GM19324 (cell line): ENCODE measurements around the gene TMEM207.

Experiments
- ATAC-seq: cut with Tn5 transposase; IDR thresholded peaks from one replicate; pipeline ENCODE4 v1.9.1; 2021; ENCODE audit warnings: mild to moderate bottlenecking, moderate library complexity; ENCODE audit not compliant: unreplicated experiment, low FRiP score

The TMEM207 gene

DNA sequence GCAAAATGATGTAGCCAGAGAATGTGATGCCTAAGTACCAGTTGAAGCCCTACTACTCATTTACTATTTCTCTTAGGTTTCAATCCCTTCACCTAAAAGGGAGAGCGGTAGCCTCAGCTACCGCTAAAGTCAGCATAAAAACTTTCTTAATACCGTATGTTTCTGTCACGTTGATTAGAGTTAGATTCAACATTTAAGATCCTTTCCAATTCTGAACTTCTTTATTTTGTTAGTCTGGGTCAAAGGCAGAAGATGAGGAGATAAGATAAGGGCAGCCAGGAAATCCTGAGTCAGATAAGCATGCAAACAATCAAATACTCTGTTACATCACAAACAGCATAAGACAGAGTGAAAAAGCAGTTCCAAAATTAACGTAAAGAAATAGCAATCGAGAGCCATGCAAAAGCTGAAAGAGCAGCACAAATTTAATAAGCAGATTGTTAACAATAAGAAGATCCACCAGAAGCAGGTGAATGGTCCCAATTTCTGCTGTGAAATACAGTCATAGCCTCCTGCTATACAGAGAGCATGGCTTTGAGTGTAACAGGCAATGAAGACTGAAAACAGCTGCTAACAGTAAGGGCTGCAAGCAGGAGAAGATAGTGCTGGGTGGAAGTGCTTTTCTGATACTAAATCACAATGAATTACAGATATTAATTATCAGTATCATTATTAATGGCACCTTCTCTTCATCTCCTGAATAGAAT is 3.0 kb downstream of the TMEM207 start:
- no peak for ATAC-seq

DNA sequence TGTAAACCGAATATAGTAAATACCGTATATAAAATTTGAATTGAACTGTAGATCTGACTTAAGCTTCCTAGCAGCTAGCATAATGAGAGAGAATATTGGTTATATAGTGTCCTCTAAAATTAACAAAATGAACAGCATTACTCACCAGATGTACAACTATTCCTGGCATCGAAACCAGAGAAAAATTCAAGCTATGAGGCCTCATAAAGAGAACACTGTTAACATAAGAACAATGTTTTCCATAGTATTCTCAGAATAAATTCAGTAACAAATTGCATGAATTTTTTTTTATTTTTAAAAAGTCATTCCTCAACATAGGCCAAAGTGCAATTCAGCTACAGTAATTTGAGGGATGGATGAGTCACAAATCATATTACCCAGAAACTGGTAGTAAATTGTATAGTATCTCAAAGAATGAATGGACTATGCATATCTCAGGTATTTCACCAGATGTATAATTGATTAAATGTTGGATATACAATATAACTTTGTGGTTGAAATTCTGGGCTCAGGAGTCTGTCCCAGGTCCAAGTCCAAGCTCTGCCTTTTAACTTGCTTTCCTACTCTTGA is 5.0 kb downstream of the TMEM207 start:
- no peak for ATAC-seq

DNA sequence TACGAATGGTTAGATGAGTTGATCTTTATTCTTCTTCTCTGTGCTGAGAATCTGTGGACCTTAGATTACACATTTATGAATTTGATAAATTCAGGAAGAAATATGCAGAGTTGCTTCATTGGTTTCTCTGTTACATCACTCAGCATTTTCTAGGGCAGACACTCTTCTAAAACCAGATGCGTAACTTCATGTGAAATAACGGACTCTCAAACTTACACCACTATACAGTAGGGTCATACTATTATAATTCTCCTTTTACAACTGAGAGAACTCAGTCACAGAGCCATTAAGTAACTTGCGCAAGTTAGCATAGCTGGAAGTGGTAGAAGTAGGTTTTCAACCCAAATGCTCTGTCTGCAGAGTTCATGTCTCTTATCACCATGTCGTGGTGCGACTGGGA is 5.7 kb downstream of the TMEM207 start:
- ATAC-seq = no peak

DNA sequence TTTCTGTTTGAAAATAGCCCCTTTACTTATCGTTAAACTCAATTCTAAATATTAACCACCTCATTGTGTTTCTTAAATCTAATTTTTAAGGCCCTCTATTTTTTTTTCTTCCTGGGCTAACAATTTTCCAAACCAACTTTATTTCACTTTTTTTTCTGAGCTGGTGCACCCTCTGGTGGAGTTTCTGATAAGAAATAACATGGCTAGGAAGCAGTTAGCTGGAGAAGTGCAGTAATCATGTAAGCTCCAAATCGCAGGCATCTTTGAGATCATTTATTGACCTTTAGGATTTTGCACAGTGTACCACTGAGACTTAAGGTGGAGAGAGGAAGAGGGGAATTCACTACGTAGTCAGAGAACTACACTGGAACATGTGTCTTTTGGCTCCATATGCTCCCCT is 6.4 kb downstream of the TMEM207 start:
- ATAC-seq = no peak

DNA sequence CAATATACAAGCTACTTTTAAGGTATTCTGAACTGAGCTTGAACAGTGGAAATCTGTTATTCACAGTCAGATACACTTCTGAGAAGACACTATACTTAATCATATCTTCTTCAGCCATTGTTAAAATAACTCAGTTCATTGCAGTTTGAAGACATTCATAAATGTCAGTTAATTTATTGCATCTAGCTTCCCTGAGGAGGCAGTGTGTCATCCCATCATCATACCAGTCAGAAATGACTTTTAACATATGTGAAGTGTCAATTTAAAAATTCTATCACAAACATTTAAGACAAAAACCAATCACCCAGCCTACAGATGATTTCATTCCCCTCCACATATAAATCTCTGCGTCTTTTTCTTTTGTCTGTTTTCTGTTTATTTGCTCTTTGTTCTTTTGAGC is 7.5 kb downstream of the TMEM207 start:
- ATAC-seq = no peak

DNA sequence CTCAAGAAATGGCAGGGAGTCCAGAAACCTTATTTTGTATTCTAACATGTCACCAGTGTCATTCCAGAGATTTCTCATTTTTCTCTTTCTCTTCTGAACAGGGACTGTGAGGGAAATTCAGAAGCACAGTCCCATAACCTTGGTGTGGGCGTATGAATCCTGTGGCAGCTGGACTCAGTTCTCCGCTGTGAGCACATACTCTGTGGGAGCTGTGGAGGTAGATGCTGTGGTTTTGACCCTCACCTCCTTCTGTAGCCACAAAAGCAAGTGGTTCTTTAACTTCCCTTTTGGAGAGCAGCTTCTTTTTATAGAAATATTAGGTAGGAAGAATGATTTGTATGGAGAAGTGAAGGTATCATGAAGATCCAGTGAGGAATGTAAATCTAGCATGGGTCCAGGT is 13.4 kb downstream of the TMEM207 start:
- ATAC-seq = no peak

DNA sequence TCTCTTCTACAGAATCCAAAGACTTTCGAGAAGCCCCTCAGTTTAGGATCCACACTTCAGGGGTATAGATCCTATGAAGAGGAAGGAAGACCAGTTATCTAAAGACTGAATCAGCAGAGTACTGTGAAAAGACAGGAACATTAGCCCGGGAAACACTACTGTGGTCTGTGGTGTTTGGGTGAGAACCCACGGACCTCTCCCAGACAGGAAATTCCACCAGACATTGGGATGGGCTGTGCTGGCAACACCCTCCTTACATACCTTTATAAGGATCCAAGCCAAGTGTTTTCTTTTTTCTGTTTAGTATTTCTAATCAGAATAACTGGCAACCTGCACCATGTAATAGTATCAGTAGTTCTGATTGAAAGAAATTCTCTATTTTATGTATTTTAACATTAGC is 14.1 kb downstream of the TMEM207 start:
- no peak for ATAC-seq

DNA sequence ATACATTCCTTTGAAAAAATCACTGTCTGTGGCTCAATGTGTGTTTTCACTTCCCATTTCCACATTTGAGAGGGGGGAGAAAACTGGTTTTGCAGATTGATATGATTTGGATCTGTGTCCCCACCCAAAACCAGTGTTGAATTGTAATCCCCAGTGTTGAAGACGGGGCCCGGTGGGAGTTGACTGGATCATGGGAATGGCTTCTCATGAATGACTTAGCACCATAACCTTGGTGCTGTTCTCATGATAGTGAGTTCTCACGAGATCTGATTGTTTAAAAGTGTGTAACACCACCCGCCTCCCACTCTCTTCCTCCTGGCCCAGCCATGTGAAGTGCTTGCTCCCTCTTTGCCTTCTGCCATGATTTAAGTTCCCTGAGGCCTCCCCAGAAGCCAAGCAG is 16.1 kb downstream of the TMEM207 start:
- ATAC-seq = no peak

DNA sequence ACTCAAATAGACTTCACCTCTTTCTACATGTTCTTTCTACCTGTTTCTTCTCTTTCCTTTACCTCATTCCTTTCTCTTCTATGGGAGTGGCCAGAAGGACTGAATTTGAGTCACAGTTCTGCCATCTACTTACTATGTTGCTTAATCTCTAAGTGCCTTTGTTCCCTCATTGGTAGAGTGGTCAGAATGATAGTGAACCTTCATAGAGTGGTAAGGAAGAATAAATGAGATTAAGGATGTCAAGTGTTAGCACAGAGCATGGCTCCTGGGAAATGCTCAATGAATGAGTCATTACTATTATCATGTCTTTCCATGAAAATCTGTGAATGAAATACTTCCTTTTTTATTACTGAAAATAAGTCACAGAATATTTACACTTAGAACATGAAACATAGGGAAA is 17.5 kb downstream of the TMEM207 start:
- no peak for ATAC-seq

DNA sequence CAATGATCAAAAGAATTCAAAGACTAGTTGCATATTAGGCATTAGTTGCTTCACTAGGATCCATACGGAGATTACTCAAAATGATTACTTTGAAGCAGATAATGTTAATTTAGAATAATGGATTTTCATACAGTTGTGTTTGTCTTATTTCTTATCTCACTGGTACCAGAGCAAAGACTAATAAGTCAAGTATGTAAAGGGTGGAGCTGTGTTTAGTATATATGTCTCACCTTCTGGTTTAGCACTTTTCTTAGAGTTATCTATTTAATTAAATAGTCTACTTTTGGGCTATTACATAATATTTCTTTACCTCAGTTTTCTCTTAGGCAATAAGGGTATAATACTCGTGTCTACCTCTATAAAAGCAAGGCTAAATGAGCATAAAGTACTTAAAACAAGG is 18.8 kb downstream of the TMEM207 start:
- no peak for ATAC-seq

DNA sequence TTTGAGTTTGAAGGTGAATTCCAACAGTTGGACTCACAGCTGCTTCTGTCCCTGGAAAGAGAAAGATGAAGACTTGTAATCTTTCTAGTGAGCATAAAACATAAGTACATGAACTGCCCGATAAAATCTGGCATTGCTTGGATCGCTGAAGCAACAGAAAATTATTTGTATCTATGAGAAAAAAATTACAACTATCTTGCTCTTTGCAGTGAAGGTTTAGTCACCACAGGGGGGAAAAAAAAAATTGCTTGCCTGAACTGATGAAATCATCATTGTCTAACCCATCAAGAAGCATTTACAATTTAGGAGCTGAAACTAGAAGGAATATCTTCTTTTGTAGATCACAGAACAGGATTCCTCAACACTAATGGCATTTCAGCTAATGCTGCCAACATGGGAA is 20.0 kb downstream of the TMEM207 start:
- ATAC-seq = no peak

DNA sequence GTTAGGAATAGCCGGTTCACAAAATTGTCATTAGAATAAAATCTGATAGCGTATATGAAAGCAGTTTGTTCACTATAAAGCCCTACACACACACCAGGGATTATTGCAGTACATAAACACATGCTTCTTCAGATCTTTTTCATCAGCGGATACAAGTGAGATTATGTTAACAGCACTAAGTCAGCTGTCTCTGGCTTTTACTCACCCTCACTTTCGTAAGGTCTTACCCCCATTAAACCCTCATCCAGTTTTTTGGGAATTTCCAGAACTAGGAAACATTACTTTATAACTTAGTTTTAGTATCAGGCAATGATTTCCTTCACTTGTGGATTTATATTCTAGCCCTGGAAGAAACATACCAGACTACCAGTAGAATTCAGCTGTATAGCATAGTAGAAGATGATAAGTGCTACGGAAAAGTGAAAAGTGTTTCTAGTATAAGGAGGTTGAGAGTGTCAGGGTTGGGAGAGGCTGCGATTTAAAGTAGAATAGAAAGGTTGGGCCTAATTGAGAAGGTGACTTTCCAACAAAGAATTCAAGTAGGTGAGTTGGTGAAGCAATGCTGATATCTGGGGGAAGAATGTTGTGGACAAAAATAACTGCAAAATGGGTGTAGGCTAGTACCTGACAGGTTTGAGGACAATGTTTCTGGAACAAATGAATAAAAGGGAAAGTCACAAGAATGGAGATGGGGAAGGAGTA is 22.7 kb downstream of the TMEM207 start:
- no peak for ATAC-seq

DNA sequence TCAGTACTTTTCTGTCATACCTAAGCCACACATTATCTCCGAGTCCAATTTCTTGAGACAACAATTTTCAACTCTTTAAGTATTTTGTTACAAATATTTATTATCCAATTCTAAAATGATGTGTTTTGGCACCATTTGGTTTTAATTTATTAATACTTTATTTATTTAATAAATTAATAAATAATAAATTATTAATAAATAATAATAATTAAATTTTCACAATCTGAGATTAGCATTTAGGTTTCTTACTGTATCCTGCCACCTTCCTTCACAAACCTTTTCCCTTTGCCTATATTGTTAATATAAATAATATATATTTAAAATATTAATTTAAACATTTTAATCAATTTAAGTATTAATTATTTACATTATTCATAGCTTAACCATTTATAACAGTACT is 23.9 kb downstream of the TMEM207 start:
- no peak for ATAC-seq

DNA sequence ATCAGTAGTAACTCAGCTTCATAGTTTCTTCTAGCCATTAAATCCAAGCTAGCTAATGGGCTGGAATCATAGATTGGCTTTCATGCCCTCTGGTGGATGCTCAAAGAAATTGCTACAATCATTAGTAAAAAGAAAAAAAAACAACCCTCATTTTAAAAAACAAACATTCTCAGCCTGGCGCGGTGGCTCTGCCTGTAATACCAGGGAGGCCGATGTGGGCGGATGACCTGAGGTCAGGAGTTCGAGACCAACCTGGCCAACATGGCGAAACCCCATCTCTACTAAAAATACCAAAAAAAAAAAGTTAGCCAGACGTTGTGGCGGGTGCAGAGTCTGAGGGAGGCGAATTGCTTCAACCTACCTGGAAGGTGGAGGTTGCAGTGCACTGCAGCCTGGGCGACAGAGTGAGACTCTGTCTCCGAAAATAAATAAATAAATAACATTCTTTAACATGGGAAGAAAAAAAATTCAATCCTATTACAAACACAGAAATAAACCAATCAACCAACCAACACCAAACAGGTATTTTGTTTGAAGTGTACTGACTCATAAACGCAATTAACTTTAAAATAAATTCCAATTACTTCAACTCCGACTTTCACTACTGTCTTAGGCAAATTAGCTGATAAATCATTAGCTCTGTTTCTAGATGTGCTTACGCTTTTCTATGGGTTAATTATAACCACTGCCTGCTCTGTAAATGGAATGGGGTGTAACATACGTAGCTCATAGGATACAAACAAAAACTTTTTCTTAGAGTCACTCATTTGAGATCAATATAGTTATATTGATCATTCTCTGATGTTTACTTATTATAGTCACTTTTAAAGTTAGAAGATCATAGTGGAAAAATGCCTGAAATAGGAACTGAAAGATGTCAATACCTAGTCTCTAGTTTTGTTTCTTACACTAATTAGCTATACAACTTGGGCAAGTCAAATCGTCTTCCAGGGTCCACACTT is 24.9 kb downstream of the TMEM207 start:
- peak; percentile 58 for ATAC-seq

DNA sequence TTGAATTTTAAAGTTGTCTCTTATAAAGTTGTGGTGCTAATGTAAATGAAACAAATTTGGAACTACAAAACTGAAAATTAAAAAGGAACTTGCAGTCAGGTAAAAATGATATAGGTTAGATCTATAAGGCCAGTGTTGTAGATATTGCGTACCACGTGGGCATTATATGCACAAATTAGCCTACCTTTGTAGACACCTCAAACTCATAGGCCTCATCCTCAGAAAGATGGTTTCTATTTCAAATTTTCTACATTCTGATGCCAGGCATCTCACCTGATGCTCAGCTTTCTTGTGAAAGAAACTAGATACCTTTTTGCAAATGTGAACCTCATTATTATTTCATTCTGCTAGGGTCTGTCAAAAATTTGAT is 25.6 kb downstream of the TMEM207 start:
- ATAC-seq = peak; percentile 15

DNA sequence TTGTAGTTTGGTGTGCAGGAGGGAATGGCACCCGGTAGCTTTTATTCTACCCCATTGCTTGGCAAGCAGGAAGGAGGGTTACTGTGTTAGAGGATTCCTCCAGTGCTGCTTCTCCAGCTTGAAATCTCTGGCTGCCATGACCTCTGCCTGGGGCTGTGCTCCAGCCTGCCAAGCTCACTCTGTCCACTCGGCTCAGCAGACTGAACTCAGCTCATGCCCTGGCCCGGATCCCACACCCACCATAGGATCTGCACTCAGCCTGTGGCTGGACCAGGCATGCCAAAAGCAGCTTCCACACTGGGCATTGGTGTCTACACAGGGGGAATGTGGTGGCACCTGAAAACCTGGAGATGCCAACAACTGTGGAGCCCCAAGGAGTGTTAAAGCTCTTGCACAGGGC is 35.4 kb downstream of the TMEM207 start:
- no peak for ATAC-seq

DNA sequence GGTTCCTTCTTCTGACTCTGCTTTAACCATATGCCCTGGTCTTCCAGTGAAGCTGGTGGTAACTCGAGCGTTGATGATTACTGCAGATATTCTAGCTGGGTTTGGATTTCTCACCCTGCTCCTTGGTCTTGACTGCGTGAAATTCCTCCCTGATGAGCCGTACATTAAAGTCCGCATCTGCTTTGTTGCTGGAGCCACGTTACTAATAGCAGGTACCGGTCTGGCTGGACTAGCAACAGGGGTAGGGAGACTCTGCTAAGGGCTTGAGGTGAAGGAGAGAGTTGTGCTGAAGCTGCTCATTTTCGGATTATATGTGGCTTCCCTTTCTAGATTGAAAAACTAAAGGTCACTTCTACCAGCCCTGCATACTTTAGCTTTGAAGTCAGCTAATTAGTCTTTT is 45.0 kb downstream of the TMEM207 start:
- no peak for ATAC-seq

DNA sequence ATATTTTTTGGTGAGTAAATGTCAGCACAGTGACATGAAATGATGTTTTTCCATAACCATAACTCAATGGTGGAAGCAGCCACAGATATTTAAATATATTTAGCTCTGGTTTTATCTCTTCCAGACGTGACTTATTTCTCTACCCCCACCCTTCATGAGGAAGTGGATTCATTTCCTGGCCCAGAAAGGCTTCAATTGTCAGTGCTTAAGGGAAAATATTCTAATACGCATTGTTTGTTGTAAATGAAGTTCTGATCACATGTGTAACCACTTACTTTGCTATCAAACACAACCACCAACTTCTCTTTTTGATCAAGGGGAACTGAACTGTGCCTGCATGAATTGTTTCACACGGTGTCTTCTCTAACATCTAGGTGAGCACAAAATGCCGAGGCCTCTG is 47.7 kb downstream of the TMEM207 start:
- ATAC-seq = no peak

DNA sequence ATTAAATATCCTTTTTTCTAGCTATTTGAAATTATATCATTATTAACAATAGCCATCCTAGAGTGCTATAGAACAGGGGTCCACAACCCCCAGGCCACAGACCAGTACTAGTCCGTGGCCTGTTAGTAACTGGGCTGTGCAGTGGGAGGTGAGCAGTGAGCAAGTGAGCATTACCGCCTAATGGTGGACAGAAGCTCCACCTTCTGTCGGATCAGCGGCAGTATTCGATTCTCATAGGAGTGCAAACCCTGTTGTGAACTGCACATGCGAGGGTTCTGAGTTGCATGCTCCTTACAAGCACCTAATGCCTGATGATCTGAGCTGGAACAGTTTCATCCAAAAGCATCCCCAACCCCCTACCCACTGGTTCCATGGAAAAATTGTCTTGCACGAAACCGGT is 50.0 kb downstream of the TMEM207 start:
- ATAC-seq = no peak

DNA sequence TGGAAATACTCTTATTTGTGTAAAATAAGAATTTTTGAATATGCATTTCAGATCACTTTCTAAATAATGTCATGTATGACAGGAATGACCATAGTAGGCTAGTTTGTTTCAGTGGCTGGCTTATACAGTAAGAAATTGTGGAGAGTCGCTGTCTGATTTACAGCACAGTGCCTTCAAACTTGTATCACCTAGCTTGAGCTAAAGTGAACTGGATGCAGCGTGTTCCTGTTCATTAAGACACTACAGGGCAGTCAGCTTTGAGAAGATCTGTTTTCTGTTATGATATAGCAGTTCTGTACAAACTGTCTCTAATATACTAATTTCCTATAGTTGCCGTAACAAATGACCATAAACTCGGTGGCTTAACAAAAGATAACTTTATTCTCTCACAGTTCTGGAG is 51.8 kb downstream of the TMEM207 start:
- ATAC-seq = no peak

DNA sequence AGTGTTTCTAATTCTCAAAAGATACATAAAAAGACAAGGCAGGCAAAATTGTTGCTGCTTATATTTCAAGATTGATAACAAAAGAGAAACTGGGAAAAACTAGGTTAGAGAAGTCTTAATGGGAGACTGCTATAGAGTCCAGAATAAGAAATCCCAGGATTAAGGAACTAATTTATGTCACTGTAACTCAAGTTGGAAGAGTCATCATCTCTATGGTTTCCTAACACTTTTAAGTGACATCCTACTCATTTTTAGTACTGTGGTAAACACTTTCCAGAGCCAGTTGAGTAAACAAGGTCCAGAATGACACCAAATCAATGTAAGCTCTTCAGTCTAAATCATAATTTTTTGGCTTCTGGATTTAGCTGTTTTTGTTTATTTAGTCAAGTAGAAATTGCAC is 53.7 kb downstream of the TMEM207 start:
- no peak for ATAC-seq
